IPS-15b (cell line): Measurements from ENCODE around the gene KRT2.

ENCODE experiments used
- H3K27me3 ChIP-seq: one replicate; pipeline ENCODE4 v1.6.1; 2013; ENCODE audit warnings: low read length; ENCODE audit not compliant: control insufficient read depth, insufficient read depth
- H3K36me3 ChIP-seq: one replicate; pipeline ENCODE4 v1.6.1; 2013; ENCODE audit warnings: low read length; ENCODE audit not compliant: control insufficient read depth, insufficient read depth
- H3K4me1 ChIP-seq: one replicate; pipeline ENCODE4 v1.6.1; 2013; ENCODE audit warnings: mild to moderate bottlenecking, low read length; ENCODE audit not compliant: control insufficient read depth, insufficient read depth
- H3K4me3 ChIP-seq: one replicate; pipeline ENCODE4 v1.5.1; 2013; ENCODE audit warnings: low read depth, low read length
- H3K9ac ChIP-seq: one replicate; pipeline ENCODE4 v1.6.1; 2013; ENCODE audit warnings: low read depth, mild to moderate bottlenecking, low read length
- H3K9me3 ChIP-seq: one replicate; pipeline ENCODE4 v1.6.1; 2013; ENCODE audit warnings: mild to moderate bottlenecking, low read length; ENCODE audit not compliant: control insufficient read depth, insufficient read depth

KRT2 gene

DNA sequence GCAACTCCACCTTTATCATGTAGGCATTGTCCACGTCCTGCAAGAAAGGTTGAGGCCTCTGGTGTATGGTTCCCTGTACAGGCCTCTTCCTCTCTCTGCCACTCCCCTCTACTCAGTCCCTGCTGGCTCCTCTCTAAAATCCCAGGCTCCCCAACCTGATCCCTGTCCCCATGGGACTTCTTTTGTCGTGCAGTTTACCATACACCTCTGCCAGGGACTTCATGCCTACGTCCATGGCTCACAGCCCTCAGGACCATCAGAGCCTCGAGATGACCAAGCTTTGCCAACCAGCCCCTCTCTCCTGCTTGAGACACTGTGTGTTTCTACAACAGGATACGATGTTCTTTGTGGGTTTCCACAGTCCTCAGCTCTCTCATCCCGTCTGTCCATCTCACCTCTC lies 2.9 kb downstream of the KRT2 start:
- H3K4me1 ChIP-seq: no peaks in the 10 kb centered on the region
- H3K36me3 ChIP-seq: no peaks in the 10 kb centered on the region
- H3K9me3 ChIP-seq: no peaks in the 10 kb centered on the region
- H3K27me3 ChIP-seq: no peaks in the 10 kb centered on the region
- H3K4me3 ChIP-seq: no peak overlapping the region
- no peak overlapping the region for H3K9ac ChIP-seq

DNA sequence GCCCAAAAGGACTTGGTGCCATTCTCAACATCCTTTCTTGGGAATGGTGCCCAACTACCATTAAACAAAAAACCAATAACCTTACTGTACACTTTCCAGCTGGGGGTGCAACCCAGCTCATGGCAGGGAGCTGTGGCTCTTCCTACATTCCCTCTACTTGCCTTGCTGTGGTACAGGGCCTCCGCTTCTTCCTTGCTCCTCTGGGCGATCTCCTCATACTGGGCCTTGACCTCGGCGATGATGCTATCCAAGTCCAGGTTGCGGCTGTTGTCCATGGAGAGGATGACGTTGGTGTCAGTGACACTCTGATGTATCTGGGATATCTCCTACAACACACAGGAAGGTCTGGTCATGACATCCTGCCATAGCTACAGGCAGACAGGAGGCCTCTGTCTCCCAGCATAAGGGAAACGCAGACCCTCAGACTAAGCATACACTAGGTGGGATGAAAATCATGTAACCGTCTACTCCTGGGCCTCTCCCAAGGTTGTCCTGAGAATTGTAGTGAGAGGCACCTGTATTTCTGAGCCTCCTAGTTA lies 3.9 kb downstream of the KRT2 start:
- no peaks in the 10 kb centered on the region for H3K9me3 ChIP-seq
- H3K4me1 ChIP-seq: no peaks in the 10 kb centered on the region
- H3K9ac ChIP-seq: no peak overlapping the region
- H3K4me3 ChIP-seq: no peak overlapping the region
- H3K36me3 ChIP-seq: no peaks in the 10 kb centered on the region
- H3K27me3 ChIP-seq: no peaks in the 10 kb centered on the region

DNA sequence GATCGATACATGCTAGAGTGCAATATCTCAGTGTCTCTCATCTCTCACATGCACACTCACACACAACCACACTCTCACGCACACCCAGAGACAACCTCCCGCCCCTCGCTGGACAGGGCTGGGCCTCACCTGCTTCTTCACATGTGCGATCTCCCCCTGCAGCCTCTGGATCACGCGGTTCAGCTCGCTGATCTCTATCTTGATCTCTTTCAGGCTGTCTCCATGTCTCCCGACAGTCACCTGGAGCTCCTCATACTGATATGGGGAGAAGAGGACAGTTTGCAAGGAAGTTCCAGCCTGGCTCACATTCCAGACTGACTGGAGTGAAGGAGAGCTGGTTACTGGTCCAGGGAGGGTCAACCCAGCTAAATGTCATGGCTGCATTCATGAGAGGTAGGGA lies 4.4 kb downstream of the KRT2 start:
- Histone ChIP-seq H3K36me3 (no peaks in the 10 kb centered on the region), H3K4me1 (no peaks in the 10 kb centered on the region), H3K4me3 (no peak overlapping the region), H3K9me3 (no peaks in the 10 kb centered on the region), H3K27me3 (no peaks in the 10 kb centered on the region), H3K9ac (no peak overlapping the region)

DNA sequence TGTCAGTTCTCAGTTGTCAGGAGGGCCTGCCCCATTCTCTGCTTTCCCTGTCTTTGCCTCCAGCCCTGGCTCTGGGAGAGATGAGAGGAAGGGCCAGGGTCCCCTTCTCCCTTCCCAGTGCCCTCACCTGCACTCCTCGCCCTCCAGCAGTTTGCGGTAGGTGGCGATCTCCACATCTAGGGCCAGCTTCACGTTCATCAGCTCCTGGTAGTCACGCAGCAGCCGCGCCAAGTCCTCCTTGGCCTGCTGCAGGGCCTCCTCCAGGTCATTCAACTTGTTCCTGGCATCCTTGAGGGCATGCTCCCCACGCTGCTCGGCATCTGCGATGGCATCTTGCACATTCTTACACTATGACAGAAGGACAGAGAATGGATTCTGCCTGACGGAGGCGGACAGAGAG lies 5.4 kb downstream of the KRT2 start:
- Histone ChIP-seq H3K9me3 (no peaks in the 10 kb centered on the region), H3K4me1 (no peaks in the 10 kb centered on the region), H3K36me3 (no peaks in the 10 kb centered on the region), H3K9ac (no peak overlapping the region), H3K27me3 (no peaks in the 10 kb centered on the region), H3K4me3 (no peak overlapping the region)

DNA sequence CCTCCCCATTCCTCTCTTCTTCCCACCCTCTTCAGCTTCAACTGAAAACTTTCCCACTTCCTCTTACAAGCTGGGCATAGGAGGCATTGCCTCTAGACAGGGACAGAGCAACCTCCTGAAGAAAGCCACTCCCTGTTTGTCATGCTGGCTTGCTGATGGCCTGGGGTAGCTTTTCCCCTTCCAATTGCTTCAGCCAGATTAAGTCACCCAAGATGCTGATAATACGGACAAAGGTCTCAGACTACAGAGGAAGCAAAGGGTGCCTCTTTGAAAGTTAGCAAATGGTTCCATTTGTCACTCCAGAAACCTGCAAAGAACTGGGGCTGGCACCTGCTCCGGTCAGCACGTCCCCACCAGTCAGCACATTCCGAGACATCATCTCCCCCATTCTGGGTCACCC lies 6.0 kb downstream of the KRT2 start:
- no peak overlapping the region for H3K4me3 ChIP-seq
- no peak overlapping the region for H3K9ac ChIP-seq
- H3K4me1 ChIP-seq: no peaks in the 10 kb centered on the region
- H3K9me3 ChIP-seq: no peaks in the 10 kb centered on the region
- H3K36me3 ChIP-seq: no peaks in the 10 kb centered on the region
- no peaks in the 10 kb centered on the region for H3K27me3 ChIP-seq

DNA sequence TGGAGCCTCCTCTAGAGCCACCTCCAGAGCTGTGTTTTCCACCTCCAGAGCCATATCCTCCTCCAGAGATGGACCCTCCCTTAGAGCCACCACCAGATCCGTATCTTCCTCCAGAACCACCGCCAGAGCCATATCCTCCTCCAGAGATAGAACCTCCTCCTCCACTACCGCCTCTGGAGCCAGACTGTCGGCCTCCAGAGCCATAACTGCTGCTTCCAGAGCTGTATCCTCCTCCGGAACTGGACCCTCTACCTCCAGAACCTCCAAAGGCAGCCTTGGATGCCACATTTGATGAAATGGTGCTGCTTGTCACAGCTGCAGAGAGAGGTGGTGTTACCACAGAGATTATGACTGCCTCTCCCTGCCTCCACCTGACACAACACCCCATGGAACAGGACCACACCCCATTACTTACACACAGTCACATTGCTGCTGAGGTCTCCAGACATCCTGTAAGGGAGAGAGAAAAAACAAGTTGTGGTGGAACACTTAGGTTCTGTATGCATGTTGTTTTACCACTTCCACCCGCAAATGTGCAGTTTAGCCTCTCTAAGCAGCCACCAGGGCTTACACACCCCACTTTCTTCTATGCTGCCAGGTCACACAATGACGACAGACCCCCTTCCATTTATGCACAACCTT lies 6.8 kb downstream of the KRT2 start:
- Histone ChIP-seq H3K9me3 (no peaks in the 10 kb centered on the region), H3K9ac (no peak overlapping the region), H3K27me3 (no peaks in the 10 kb centered on the region), H3K4me1 (no peaks in the 10 kb centered on the region), H3K4me3 (no peak overlapping the region), H3K36me3 (no peaks in the 10 kb centered on the region)

DNA sequence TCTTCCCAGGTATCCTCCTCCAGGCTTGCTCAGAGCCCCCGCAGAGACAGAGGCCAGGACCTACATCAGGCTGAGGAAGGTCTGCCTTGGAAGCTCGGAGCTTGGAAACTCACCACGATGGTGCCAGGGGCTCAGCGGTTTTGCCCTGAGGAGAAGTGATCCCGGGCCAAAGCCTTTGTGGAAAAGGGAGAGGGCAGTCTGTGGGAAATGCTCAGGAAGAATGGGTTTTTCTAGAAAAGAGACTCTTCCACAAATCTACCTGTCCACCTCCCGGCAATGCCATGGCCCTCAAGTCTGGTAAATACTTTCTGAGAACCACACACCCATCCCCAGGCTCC lies 8.0 kb downstream of the KRT2 start:
- no peak overlapping the region for H3K4me3 ChIP-seq
- no peaks in the 10 kb centered on the region for H3K9me3 ChIP-seq
- H3K9ac ChIP-seq: no peak overlapping the region
- H3K4me1 ChIP-seq: no peaks in the 10 kb centered on the region
- H3K27me3 ChIP-seq: no peaks in the 10 kb centered on the region
- no peaks in the 10 kb centered on the region for H3K36me3 ChIP-seq

DNA sequence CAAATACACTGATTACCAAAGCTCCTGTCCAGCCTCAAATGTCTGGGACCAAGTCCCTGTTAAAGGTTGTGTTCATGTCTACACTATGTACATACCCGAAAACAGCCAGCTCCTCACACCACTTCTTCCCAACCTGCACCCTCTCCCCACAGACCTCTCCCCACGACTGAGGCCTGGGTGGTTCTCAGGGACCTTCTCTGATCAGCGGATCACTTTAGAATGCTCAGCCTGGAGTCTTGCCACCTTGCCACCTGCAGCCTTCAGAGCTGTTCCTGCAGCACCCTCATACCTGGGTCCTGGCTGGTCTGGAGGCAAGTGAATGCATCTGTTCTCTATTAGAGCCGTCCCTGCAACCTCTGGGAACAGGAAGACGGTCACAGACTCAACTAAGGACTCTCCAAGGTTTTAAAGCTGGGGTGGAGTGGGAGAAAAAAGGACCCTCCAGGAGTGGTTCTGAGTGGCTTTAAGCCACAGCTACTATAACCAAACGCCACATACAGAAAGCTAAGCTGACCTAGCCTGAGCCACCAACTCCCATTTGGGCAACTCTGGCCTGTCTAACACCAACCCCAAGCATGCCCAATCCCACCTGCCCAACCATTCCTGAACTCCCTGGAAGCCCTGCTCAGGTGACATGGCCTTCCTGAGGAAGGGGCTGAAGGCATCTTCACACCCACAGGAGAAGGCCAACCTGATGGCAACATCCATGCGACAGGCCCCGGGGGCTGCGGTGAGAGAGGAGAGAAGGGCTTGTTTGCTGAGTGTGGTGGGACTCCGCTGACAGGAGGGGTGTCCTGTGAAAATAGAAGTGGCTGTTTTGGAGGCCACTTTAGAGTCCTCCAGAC lies 8.6 kb downstream of the KRT2 start:
- no peaks in the 10 kb centered on the region for H3K27me3 ChIP-seq
- H3K9ac ChIP-seq: no peak overlapping the region
- H3K9me3 ChIP-seq: no peaks in the 10 kb centered on the region
- no peak overlapping the region for H3K4me3 ChIP-seq
- no peaks in the 10 kb centered on the region for H3K36me3 ChIP-seq
- no peaks in the 10 kb centered on the region for H3K4me1 ChIP-seq

DNA sequence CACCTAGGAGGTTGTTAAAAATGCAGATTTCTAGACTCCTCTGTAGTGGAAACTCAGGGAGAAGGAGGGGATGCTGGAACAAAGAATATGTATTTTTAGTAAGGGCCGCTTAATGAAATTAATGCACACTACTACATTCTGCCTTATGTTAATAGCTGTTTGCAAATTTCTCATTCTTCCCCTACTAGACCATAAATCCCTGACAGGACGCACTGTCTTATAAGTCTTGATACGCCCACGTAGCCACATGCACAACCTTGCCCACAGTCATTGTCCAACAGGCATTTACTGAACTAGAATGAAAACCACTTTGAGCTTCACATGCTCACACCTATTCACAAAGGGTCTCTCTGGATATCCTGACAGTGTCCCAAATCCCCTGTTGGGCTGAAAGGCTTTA lies 10.5 kb downstream of the KRT2 start:
- no peak overlapping the region for H3K9ac ChIP-seq
- H3K27me3 ChIP-seq: no peaks in the 10 kb centered on the region
- H3K9me3 ChIP-seq: no peaks in the 10 kb centered on the region
- H3K4me1 ChIP-seq: no peaks in the 10 kb centered on the region
- H3K36me3 ChIP-seq: no peaks in the 10 kb centered on the region
- H3K4me3 ChIP-seq: no peak overlapping the region

DNA sequence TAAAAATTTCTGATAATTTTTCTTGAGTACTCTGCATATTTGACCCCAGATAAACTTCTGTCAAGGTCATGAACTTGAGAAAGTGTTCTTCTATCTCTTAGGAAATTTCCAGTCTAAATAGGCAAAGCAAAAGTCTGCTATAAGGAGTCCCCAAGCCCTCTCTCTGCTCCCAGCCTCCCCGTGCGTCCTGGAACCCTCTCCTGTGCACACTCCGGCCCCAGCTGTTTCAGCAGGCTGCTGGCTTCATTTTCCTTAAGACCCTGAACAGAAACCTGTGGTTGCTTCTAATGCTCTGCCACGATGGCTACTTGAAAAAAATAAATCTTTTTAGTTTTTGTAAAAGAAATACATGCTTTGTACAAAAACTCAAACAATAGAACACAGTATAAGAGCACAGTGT lies 14.7 kb downstream of the KRT2 start:
- no peak overlapping the region for H3K4me3 ChIP-seq
- no peak overlapping the region for H3K9ac ChIP-seq
- H3K27me3 ChIP-seq: no peaks in the 10 kb centered on the region
- no peaks in the 10 kb centered on the region for H3K36me3 ChIP-seq
- no peaks in the 10 kb centered on the region for H3K4me1 ChIP-seq
- H3K9me3 ChIP-seq: no peaks in the 10 kb centered on the region

DNA sequence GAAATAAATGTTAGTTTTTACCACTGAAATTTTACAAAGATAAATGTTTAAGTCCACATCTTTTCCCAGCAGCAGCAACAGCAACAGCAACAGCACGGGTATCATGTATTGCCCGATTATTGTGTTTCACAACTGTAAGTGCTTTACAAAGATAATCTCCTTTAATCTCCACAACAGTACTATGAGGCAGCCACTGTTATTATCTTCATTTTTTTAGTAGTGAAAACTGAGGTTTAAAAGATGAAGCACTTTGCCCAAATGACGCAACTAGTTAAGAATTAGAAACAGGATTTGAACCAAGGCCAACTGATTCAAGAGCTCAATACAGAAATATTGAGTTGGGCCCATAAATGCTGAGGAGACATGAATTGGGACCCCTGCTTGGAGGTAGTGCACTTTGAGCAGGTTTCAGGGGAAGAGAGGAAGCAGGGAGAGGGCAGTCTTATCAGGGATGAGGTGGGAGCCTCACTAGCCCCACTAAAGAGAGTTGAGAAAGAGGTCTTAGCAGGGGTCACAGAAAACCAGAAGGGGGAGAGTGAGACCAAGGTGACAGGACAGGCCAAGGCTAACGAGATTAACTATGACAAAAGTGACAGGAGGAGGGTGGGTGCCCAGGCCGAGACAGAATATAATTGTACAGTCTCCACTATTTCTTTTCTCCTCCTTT lies 15.3 kb downstream of the KRT2 start:
- Histone ChIP-seq H3K4me1 (no peaks in the 10 kb centered on the region), H3K36me3 (no peaks in the 10 kb centered on the region), H3K27me3 (no peaks in the 10 kb centered on the region)

DNA sequence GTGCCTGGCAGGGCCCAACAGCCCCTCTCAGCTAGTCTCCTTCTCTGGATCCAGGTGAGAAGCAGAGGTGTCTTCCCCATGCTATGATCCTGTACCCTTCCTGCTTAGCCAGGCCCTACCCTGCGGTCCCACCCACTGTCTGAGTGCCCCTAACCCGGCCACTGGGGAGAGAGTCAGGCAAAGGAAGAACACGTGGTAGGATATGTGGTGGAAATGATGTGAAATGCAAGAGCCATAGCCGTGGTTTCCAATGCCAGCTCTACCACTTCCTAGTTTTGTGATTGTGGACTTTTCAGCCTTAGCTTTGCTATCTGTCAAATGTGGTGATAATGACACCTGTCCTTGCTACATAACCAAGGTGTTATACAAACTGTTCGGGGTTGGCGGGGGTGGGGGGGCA lies 15.8 kb downstream of the KRT2 start:
- no peak overlapping the region for H3K4me3 ChIP-seq
- H3K9me3 ChIP-seq: no peaks in the 10 kb centered on the region
- H3K36me3 ChIP-seq: no peaks in the 10 kb centered on the region
- no peaks in the 10 kb centered on the region for H3K27me3 ChIP-seq
- no peaks in the 10 kb centered on the region for H3K4me1 ChIP-seq
- no peak overlapping the region for H3K9ac ChIP-seq

More for the DNA sequence above, 15.3 kb downstream of the KRT2 start:
- Histone ChIP-seq H3K4me3 (no peak overlapping the region), H3K9ac (no peak overlapping the region), H3K9me3 (no peaks in the 10 kb centered on the region)
